Fibroblast of the aortic adventitia (primary cell): ENCODE measurements around the gene TMEM213. TPM values are rescaled to one million over a fixed set of nuclear protein-coding genes. Genes with fewer than 3 reads are reported as not detected.

Experiments
- DNase-seq: peaks from one replicate; pipeline ENCODE4 v3.0.0-alpha.2; 2010; ENCODE audit warnings: low read depth
- H3K4me3 ChIP-seq: 2 replicates; pipeline ENCODE4 v1.5.1; 2011; ENCODE audit warnings: low read depth, mild to moderate bottlenecking, control low read depth, low read length, moderate library complexity
- total RNA-seq: library from RNA; depleted of rRNA; stranded (reverse); fragments of >200 nt; gene quantifications from 2 replicates; pipeline ENCODE4 v1.2.3, GENCODE V29; 2012; ENCODE audit warnings: low replicate concordance
- TF ChIP-seq, protein P1 (sequence below): IDR thresholded peaks from 2 replicates; pipeline ENCODE4 v1.5.1; 2011; ENCODE audit warnings: mild to moderate bottlenecking, low read length, control low read depth, inconsistent platforms; ENCODE audit not compliant: insufficient read depth

TMEM213 gene
- total RNA-seq, 1 donor, result not detected

DNA sequence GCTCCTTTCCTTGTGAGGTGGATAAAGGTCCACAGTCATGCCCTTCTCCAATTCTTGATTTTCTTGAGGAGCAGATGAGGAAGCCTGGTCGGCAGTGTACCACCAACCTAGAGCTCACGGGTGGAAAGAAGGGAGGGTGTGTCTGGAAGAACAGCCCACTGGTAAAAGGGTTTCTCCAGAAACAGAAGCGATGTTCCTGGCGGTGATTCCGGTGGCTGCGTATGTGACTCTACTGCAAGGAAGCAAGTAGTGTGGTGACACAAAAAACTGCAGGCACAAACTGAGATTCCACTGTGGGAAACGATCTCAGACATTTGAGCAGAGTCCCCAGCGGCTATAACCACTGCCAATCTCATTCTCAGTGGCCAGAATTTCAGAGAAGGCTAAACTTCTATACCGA lies 66.1 kb downstream of the TMEM213 start:
- no peak for DNase-seq
- H3K4me3 ChIP-seq, result no peak overlapping the region
- TF ChIP-seq, protein P1, sequence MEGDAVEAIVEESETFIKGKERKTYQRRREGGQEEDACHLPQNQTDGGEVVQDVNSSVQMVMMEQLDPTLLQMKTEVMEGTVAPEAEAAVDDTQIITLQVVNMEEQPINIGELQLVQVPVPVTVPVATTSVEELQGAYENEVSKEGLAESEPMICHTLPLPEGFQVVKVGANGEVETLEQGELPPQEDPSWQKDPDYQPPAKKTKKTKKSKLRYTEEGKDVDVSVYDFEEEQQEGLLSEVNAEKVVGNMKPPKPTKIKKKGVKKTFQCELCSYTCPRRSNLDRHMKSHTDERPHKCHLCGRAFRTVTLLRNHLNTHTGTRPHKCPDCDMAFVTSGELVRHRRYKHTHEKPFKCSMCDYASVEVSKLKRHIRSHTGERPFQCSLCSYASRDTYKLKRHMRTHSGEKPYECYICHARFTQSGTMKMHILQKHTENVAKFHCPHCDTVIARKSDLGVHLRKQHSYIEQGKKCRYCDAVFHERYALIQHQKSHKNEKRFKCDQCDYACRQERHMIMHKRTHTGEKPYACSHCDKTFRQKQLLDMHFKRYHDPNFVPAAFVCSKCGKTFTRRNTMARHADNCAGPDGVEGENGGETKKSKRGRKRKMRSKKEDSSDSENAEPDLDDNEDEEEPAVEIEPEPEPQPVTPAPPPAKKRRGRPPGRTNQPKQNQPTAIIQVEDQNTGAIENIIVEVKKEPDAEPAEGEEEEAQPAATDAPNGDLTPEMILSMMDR, result no peak

DNA sequence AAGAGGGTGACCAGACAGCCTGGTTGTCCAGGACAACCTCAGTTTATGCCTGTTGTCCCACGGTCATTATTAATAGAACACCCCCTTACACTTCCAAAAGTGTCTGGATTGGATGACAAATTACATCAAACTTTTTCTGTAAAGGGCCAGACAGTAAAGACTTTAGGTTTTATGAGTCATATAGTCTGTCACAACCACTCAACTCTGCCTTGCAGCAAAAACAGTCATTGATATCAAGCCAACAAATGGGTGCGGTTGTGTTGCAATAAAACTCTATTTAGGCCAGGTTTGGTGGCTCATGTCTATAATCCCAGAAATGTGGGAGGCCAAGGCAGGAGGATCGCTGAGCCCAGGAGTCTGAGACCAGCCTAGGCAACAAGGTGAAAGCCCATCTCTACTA lies 66.9 kb downstream of the TMEM213 start:
- peak; percentile 86 for DNase-seq
- TF ChIP-seq, protein P1, result no peak
- no peak overlapping the region for H3K4me3 ChIP-seq

GRCh38 chr7:138865843-138866242 lies 68.0 kb downstream of the TMEM213 start:
- TF ChIP-seq, protein P1, result peak; percentile 42
- no peak overlapping the region for H3K4me3 ChIP-seq
- DNase-seq, result no peak

- no peak for DNase-seq
- TF ChIP-seq, protein P1, result no peak
- no peak overlapping the region for H3K4me3 ChIP-seq
These were observed 68.6 kb downstream of the TMEM213 start for GRCh38 chr7:138866353-138866752.

DNA sequence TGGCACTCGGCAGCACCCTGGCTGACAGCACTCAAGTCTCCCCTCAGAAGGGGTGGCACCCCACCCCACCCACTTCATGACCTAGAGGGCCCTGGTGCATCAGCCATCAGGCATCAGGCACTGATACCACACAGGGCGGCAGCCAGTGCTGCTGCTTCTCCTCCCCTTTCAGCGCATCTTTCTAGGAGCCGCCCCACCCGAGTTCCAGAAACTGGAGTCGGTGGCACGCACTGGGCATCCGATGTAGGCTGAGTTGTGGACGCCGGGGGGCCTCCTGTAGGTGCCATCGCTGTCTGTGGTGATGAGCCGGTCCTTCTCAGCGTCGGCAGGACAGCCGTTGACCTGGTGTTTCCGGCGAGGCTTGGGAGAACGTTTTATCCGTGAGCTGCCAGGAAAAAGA lies 70.0 kb downstream of the TMEM213 start:
- TF ChIP-seq, protein P1, result no peak
- DNase-seq, result no peak
- H3K4me3 ChIP-seq, result no peak overlapping the region

GRCh38 chr7:138868711-138869110 lies 70.9 kb downstream of the TMEM213 start:
- DNase-seq, result no peak
- TF ChIP-seq, protein P1, result no peak
- no peak overlapping the region for H3K4me3 ChIP-seq

GRCh38 chr7:138869353-138869752 lies 71.6 kb downstream of the TMEM213 start:
- TF ChIP-seq, protein P1, result no peak
- no peak for DNase-seq
- no peak overlapping the region for H3K4me3 ChIP-seq
